HepG2 (cell line): ENCODE measurements around the gene ZNF638. TPM values are rescaled to one million over a fixed set of nuclear protein-coding genes. Genes with fewer than 3 reads are reported as not detected.

Experiments
- ATAC-seq: fragments of 200-7000 bp; cut with Tn5 transposase; 3 replicates; pipeline ENCODE4 v1.9.1; 2020; ENCODE audit warnings: mild to moderate bottlenecking, moderate library complexity
- BruUV-seq: library from RNA; stranded (reverse); fragments of 400-500 nt; replicated peaks from 2 replicates; lab custom pipeline; 2021; lab: Mats Ljungman, UMichigan
- CTCF ChIA-PET: fragments of 300-600 bp; formaldehyde crosslinking; extraction: SDS; loops from one replicate; lab custom pipeline; 2021; ENCODE audit warnings: low total read pairs, inconsistent platforms, low intra/inter-chr PET ratio; lab: Yijun Ruan, JAX
- POLR2A ChIA-PET: fragments of 350-600 bp; sonication (Branson Sonifier 250); formaldehyde crosslinking; loops from one replicate; lab custom pipeline; 2020; ENCODE audit warnings: antibody characterized with exemption, inconsistent platforms; lab: Yijun Ruan, JAX
- DNase-seq: peaks from one replicate; pipeline ENCODE4 v3.0.0-alpha.2; 2015; ENCODE audit warnings: low spot score
- FAIRE-seq: peaks from 3 replicates; lab custom pipeline; 2011; peaks lifted over from hg19 to GRCh38; lab: Jason Lieb, UNC
- H2AFZ ChIP-seq: one replicate; pipeline ENCODE4 v1.6.1; 2011; ENCODE audit warnings: low read length, inconsistent platforms
- H3K27ac ChIP-seq: fragments of 300-600 bp; 3 replicates; pipeline ENCODE4 v1.8.0; 2011; ENCODE audit warnings: mixed run types, mild to moderate bottlenecking, mixed read lengths, low read length, inconsistent platforms; ENCODE audit not compliant: insufficient read depth; ENCODE audit errors: extremely low read length
- H3K27me3 ChIP-seq, 2 experiments: fragments of 200-600 bp in 1 of 2; 2 replicates in 1 of 2; 3 replicates in 1 of 2; pipeline versions ENCODE4 v1.6.0 to v1.8.0; 2011; ENCODE audit warnings: low read length in 2 of 2, mild to moderate bottlenecking in 2 of 2, moderate library complexity in 2 of 2, inconsistent platforms in 1 of 2; ENCODE audit not compliant: insufficient read depth in 2 of 2, control insufficient read depth in 1 of 2
- H3K36me3 ChIP-seq, 2 experiments: fragments of 200-600 bp in 1 of 2; replicated peaks in 1 of 2; 2 replicates in 1 of 2; 3 replicates in 1 of 2; pipeline versions ENCODE4 v1.5.1 to v1.8.0; 2011; ENCODE audit warnings: low read length in 2 of 2, inconsistent platforms in 1 of 2; ENCODE audit not compliant: insufficient read depth in 2 of 2, control insufficient read depth in 1 of 2
- H3K4me1 ChIP-seq: 2 replicates; pipeline ENCODE4 v1.5.1; 2012; ENCODE audit warnings: low read length, inconsistent platforms; ENCODE audit not compliant: insufficient read depth
- H3K4me2 ChIP-seq: 2 replicates; pipeline ENCODE4 v1.6.0; 2011; ENCODE audit warnings: low read depth, low read length, inconsistent platforms
- H3K4me3 ChIP-seq, 3 experiments: fragments of 200-600 bp in 1 of 3; sonication (generic), shearing (Covaris generic) in 1 of 3; replicated peaks in 1 of 3; 2 replicates each; pipeline ENCODE4 v1.5.1; 2011 to 2016; ENCODE audit warnings: low read length in 3 of 3, inconsistent platforms in 2 of 3, low read depth in 2 of 3, mild to moderate bottlenecking in 2 of 3, control low read depth in 1 of 3, mixed read lengths in 1 of 3; ENCODE audit not compliant: insufficient read depth in 1 of 3
- H3K79me2 ChIP-seq: one replicate; pipeline ENCODE4 v1.6.1; 2011; ENCODE audit warnings: low read length, inconsistent platforms; ENCODE audit not compliant: insufficient read depth
- H3K9ac ChIP-seq: 2 replicates; pipeline ENCODE4 v1.6.0; 2011; ENCODE audit warnings: mild to moderate bottlenecking, low read depth, low read length, inconsistent platforms; ENCODE audit not compliant: insufficient read depth
- H3K9me3 ChIP-seq: 2 replicates; pipeline ENCODE4 v1.5.1; 2012; ENCODE audit warnings: mild to moderate bottlenecking, low read length
- H4K20me1 ChIP-seq: 2 replicates; pipeline ENCODE4 v1.6.0; 2011; ENCODE audit warnings: inconsistent platforms, mild to moderate bottlenecking, low read length, moderate library complexity; ENCODE audit not compliant: insufficient read depth
- MIER2 ChIP-seq: IDR thresholded peaks from 2 replicates; pipeline ENCODE4 v1.6.1; 2016; ENCODE audit warnings: missing biosample characterization, missing genetic modification reagents
- MTA1 ChIP-seq: sonication (generic); formaldehyde crosslinking; IDR thresholded peaks from 2 replicates; pipeline ENCODE4 v1.4.0; 2020; ENCODE audit warnings: missing genetic modification reagents, mild to moderate bottlenecking, borderline replicate concordance
- NFYB ChIP-seq: sonication (generic); formaldehyde crosslinking; IDR thresholded peaks from 2 replicates; pipeline ENCODE4 v1.4.0; 2020; ENCODE audit warnings: missing genetic modification reagents
- PAX8 ChIP-seq: sonication (generic); formaldehyde crosslinking; IDR thresholded peaks from 2 replicates; pipeline ENCODE4 v1.8.0; 2022; ENCODE audit warnings: mild to moderate bottlenecking, missing genetic modification reagents, borderline replicate concordance
- SATB2 ChIP-seq: sonication (generic); formaldehyde crosslinking; IDR thresholded peaks from 2 replicates; pipeline ENCODE4 v1.5.0; 2020; ENCODE audit warnings: missing genetic modification reagents
- SRY ChIP-seq: sonication (generic); formaldehyde crosslinking; IDR thresholded peaks from 2 replicates; pipeline ENCODE4 v1.8.0; 2022; ENCODE audit warnings: mild to moderate bottlenecking, missing genetic modification reagents
- TEF ChIP-seq: sonication (generic); formaldehyde crosslinking; IDR thresholded peaks from 2 replicates; pipeline ENCODE4 v1.5.0; 2020; ENCODE audit warnings: missing genetic modification reagents
- THAP9 ChIP-seq: sonication (generic); formaldehyde crosslinking; IDR thresholded peaks from 2 replicates; pipeline ENCODE4; 2020; ENCODE audit warnings: missing genetic modification reagents, mild to moderate bottlenecking, borderline replicate concordance
- ZNF570 ChIP-seq: sonication (generic); formaldehyde crosslinking; IDR thresholded peaks from 2 replicates; pipeline ENCODE4 v1.4.0; 2020; ENCODE audit warnings: mild to moderate bottlenecking, missing genetic modification reagents, borderline replicate concordance
- ZNF619 ChIP-seq: sonication (generic); formaldehyde crosslinking; IDR thresholded peaks from 2 replicates; pipeline ENCODE4 v1.4.0; 2020; ENCODE audit warnings: mild to moderate bottlenecking, missing genetic modification reagents
- WGBS: methylation state at CpG from one replicate; pipeline ENCODE4 v1.1.6; 2017; ENCODE audit warnings: low lambda C conversion rate; 5-methylcytosine and 5-hydroxymethylcytosine counted together
- in situ Hi-C: cut with HindIII; loops from 2 replicates; pipeline ENCODE4 v1.10.0; 2017; ENCODE audit warnings: low pct_unique_long_range_greater_than_20kb; ENCODE audit not compliant: extremely low pct_ligation_motif_present
- intact Hi-C: fragments of 100-400 bp; cut with micrococcal nuclease; formaldehyde crosslinking; loops from one replicate; pipeline ENCODE4 v1.10.0; 2022; ENCODE audit not compliant: unreplicated experiment
- polyA plus RNA-seq, 8 experiments: library from polyadenylated mRNA; depleted of rRNA in 3 of 8; stranded (reverse) in 7 of 8; unstranded in 1 of 8; fragments of >200 nt; fragmentation: Illumina TruSeq in 4 of 8; extraction: Trizol in 4 of 8; gene quantifications; 2 replicates each; pipeline versions ENCODE4 v1.2.1 to v1.2.3, GENCODE V29; 2011 to 2016; ENCODE audit warnings: low read depth in 4 of 8, missing spikeins in 1 of 8, mixed read lengths in 1 of 8; ENCODE audit not compliant: insufficient read depth in 1 of 8
- total RNA-seq, 5 experiments: library from RNA; depleted of rRNA; stranded (reverse); fragments of >200 nt; fragmentation: Illumina TruSeq; extraction: Trizol; gene quantifications; 2 replicates each; pipeline ENCODE4 v1.2.3, GENCODE V29; 2016; ENCODE audit warnings: low read depth in 1 of 5
- TF ChIP-seq, protein P1 (sequence below): sonication (generic); formaldehyde crosslinking; IDR thresholded peaks from 2 replicates; pipeline ENCODE4 v1.9.0; 2021; ENCODE audit warnings: missing genetic modification reagents, mild to moderate bottlenecking, borderline replicate concordance
- TF ChIP-seq, protein P2 (sequence below): sonication (generic); formaldehyde crosslinking; IDR thresholded peaks from 2 replicates; pipeline ENCODE4 v1.5.1; 2020; ENCODE audit warnings: mild to moderate bottlenecking, missing genetic modification reagents, moderate library complexity
- TF ChIP-seq, protein P3 (sequence below): IDR thresholded peaks from 2 replicates; pipeline ENCODE4 v1.6.1; 2016; ENCODE audit warnings: control low read depth

Gene ZNF638
- total and polyA plus RNA-seq, 2 of the 13 experiments (the other 11 are each of a cell fraction or from before 2014, with no cell fraction given): 92.7 to 144 TPM

- H2AFZ ChIP-seq: no peak overlapping the region
- no peak for FAIRE-seq
- no TSS peak for BruUV-seq
- 98% methylated on average over 3 of the region's 3 CpGs for WGBS
- peaks cover 75% of the 10 kb centered on the region for H4K20me1 ChIP-seq
- no peaks in the 10 kb centered on the region for H3K27me3 ChIP-seq
- no peak overlapping the region for H3K4me3 ChIP-seq
- DNase-seq: peak; percentile 16
- no peaks in the 10 kb centered on the region for H3K9me3 ChIP-seq
- no peaks in the 10 kb centered on the region for H3K4me1 ChIP-seq
- ChIA-PET CTCF (no interaction called here), POLR2A (no interaction called here)
- H3K79me2 ChIP-seq: peaks cover 90% of the 10 kb centered on the region
- no peak overlapping the region for H3K9ac ChIP-seq
- in situ Hi-C loops (no loop called here), intact Hi-C loops (no loop called here)
- peaks cover 14 to 40% of the 10 kb centered on the region in 2 experiments for H3K36me3 ChIP-seq
- H3K4me2 ChIP-seq: no peak overlapping the region
- no peak overlapping the region for H3K27ac ChIP-seq
- no peak for ATAC-seq
- TF ChIP-seq, protein P1, sequence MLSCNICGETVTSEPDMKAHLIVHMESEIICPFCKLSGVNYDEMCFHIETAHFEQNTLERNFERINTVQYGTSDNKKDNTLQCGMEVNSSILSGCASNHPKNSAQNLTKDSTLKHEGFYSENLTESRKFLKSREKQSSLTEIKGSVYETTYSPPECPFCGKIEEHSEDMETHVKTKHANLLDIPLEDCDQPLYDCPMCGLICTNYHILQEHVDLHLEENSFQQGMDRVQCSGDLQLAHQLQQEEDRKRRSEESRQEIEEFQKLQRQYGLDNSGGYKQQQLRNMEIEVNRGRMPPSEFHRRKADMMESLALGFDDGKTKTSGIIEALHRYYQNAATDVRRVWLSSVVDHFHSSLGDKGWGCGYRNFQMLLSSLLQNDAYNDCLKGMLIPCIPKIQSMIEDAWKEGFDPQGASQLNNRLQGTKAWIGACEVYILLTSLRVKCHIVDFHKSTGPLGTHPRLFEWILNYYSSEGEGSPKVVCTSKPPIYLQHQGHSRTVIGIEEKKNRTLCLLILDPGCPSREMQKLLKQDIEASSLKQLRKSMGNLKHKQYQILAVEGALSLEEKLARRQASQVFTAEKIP (CRISPR knock-in tag): no peak
- TF ChIP-seq, protein P2, sequence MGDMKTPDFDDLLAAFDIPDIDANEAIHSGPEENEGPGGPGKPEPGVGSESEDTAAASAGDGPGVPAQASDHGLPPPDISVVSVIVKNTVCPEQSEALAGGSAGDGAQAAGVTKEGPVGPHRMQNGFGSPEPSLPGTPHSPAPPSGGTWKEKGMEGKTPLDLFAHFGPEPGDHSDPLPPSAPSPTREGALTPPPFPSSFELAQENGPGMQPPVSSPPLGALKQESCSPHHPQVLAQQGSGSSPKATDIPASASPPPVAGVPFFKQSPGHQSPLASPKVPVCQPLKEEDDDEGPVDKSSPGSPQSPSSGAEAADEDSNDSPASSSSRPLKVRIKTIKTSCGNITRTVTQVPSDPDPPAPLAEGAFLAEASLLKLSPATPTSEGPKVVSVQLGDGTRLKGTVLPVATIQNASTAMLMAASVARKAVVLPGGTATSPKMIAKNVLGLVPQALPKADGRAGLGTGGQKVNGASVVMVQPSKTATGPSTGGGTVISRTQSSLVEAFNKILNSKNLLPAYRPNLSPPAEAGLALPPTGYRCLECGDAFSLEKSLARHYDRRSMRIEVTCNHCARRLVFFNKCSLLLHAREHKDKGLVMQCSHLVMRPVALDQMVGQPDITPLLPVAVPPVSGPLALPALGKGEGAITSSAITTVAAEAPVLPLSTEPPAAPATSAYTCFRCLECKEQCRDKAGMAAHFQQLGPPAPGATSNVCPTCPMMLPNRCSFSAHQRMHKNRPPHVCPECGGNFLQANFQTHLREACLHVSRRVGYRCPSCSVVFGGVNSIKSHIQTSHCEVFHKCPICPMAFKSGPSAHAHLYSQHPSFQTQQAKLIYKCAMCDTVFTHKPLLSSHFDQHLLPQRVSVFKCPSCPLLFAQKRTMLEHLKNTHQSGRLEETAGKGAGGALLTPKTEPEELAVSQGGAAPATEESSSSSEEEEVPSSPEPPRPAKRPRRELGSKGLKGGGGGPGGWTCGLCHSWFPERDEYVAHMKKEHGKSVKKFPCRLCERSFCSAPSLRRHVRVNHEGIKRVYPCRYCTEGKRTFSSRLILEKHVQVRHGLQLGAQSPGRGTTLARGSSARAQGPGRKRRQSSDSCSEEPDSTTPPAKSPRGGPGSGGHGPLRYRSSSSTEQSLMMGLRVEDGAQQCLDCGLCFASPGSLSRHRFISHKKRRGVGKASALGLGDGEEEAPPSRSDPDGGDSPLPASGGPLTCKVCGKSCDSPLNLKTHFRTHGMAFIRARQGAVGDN (CRISPR knock-in tag): no peak
- TF ChIP-seq SRY (CRISPR knock-in tag): no peak
- TF ChIP-seq NFYB (CRISPR knock-in tag): no peak
- no peak for TF ChIP-seq MTA1 (CRISPR knock-in tag)
- peak; percentile 29; the same call in 1 of the 2 replicates for TF ChIP-seq SATB2 (CRISPR knock-in tag)
- TF ChIP-seq TEF (CRISPR knock-in tag): 0 out of 2 replicates have a peak, but pooled peaks have one; percentile 46
- TF ChIP-seq MIER2: peak; percentile 97
- no peak for TF ChIP-seq THAP9 (CRISPR knock-in tag)
- no peak for TF ChIP-seq ZNF570 (CRISPR knock-in tag)
- TF ChIP-seq, protein P3, sequence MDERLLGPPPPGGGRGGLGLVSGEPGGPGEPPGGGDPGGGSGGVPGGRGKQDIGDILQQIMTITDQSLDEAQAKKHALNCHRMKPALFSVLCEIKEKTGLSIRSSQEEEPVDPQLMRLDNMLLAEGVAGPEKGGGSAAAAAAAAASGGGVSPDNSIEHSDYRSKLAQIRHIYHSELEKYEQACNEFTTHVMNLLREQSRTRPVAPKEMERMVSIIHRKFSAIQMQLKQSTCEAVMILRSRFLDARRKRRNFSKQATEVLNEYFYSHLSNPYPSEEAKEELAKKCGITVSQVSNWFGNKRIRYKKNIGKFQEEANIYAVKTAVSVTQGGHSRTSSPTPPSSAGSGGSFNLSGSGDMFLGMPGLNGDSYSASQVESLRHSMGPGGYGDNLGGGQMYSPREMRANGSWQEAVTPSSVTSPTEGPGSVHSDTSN: no peak
- TF ChIP-seq ZNF619 (CRISPR knock-in tag): no peak
- TF ChIP-seq PAX8 (CRISPR knock-in tag): no peak
These were observed 16.7 kb downstream of the ZNF638 start for GRCh38 chr2:71348302-71348701.
